GM19328 (cell line): Measurements from ENCODE around the gene SH3BP2.

Experiments
- ATAC-seq: cut with Tn5 transposase; IDR thresholded peaks from one replicate; pipeline ENCODE4 v1.9.1; 2021; ENCODE audit warnings: mild to moderate bottlenecking, moderate library complexity; ENCODE audit not compliant: unreplicated experiment

SH3BP2 gene

GRCh38 chr4:2849267-2850152 lies 56.6 kb downstream of the SH3BP2 start:
- ATAC-seq = no peak

DNA sequence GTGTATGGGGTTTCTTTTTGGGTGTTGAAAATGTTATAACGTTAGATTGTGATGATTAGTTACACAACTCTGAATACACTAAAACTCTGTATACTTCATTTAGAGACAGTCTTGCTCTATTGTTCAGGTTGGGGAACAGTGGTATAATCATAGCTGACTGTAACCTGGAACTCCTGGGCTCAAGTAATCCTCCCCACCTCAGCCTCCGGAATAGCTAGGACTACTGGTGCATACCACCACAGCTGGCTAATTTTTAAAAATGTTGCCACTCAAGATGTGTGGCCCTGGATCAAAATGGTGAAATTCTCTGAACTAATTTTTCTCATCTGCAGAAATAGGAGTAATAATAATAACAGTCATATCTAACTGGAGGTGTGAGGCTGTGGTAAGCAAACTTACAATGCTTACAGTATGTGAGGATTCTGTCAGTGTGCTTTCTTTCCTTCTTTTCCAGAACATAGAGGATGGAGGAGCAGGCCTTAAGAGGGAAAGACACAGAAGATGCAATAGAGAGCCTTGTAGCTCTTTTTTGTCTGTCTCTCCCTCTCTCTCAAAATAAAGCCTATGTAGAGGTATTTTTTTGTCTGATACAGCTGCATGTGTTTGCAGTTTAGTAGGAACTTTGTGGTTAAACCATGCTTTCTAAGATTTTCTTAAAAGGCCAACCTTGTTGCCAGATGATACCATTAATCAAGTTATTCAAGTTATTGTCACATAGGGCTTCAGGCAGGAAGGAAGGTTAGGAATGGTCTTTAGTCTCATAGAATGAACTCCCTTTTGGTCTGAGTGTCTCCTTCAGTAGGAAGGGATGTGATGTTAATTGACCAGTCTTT lies 58.3 kb downstream of the SH3BP2 start:
- ATAC-seq = no peak

- ATAC-seq = peak; percentile 67
Observed at GRCh38 chr4:2852481-2852921, 59.6 kb downstream of the SH3BP2 start.

DNA sequence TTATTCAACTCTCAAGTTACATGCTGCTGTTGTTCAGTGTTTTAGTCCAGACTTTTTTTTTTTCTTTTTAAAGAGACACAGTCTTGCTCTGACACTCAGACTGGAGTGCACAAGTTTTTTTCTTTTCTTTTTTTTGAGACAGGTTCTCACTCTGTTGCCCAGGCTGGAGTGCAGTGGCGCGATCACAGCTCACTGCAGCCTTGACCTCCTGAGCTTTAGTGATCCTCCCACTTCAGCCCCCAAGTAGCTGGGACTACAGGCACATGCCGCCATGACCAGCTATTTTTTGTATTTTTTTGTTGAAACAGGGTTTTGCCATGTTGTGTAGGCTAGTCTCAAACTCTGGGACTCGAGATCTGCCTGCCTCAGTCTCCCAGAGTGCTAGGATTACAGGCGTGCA lies 62.7 kb downstream of the SH3BP2 start:
- ATAC-seq = no peak

DNA sequence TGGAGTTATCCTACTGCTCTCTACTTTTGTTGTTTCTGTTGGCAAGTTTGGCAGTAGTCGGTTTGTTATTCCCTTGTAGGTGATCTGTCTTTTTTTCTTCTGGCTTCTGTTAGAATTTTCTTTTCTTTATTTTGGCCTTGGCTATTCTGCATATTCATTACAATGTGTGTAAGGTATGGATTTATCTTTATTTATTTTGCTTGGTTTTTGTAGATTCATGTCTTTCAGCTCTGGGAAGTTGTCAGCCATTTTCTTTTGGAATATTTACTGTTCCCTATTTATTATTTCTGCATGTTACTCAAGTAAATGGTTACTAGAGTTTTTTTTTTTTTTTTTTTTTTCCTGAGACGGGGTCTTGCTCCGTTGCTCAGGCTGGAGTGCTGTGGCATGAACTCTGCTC lies 63.4 kb downstream of the SH3BP2 start:
- ATAC-seq = no peak

- no peak for ATAC-seq
Observed at GRCh38 chr4:2857349-2857927, 64.6 kb downstream of the SH3BP2 start.

DNA sequence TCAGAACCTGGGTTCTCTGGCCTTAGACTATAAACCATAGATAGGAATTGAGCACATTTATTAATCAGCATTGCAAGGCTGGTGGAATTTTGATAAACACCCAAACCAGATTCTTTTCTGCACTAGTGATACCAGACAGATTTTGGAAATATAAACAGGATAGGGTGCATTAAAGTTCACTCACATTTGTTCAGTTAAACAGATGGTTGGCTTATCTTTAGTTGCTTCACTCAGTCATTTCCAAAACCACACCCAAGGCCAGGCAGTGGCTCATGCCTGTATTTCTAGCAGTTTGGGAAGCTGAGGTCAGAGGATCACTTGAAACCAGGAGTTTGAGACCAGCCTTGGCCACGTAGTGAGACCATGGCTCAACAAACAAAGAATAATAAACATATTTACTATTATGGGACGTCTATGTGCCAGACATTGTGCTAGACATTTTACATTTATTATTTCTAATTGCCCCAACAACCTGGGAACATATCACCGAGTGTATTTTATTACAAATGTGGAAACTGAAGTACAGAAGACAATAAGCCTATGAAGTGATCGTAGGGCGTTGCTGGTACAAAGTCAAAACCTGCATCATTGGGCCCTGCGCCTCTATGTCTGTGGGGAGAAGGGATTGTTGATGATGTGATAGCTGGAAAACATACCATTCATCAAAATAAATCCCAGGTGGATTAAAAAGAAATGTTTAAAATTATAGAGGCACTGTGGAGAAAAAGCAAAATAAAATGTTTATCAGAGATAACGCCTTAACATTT lies 65.7 kb downstream of the SH3BP2 start:
- no peak for ATAC-seq

DNA sequence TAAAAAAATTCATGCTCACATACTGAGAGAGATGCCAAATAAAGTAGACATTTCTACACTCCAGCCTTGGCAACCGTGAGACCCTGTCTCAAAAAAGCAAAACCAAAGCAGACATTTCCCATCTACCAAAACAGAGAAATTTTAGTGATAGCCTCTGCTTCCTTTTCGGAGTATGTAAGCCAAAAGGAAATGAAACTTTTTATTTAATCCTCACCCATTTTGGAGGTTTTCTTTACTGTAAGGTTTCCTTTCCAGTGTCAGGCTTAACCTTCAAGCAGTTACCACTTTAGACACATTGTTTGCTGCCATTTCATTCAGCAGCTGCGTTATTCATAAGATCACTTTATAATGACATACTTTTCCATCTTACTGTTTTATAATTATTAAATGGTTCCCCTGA lies 66.6 kb downstream of the SH3BP2 start:
- ATAC-seq = no peak

GRCh38 chr4:2860391-2861348 lies 67.8 kb downstream of the SH3BP2 start:
- ATAC-seq = no peak

DNA sequence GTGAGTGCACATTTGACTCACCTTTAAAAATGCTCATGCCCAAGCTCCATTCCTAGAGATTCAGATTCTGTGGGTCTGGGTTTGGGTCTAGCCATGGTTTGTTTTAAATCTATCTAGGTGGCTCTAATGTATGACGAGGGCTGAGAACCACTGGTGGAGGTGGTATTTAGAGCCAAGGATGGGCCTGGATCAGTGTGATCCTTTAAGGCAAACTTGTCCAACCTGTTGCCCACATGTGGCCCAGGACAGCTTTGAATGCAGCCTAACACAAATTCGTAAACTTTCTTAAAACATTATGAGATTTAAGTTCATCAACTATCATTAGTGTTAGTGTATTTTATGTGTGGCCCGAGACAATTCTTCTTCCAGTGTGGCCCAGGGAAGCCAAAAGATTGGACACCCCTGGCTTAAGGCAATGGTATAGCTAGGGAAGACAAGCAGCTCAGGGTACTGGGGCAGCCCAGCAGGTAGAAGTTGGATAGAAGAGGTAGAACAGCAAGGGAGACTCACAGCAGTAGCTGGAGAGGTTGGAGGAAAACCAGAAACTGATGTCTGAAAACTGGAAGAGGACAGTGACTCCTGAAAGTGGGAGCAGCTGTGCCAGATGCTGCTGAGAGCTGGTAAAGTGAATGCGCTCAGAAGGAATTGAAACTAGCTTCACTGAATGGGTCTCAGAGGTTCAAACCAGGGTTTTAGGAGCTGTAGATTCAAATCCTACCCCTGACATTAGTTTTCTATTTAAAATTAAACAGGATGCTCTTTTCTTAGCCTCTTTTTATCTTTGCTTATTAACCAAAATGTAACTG lies 68.9 kb downstream of the SH3BP2 start:
- no peak for ATAC-seq

GRCh38 chr4:2862528-2862927 lies 69.6 kb downstream of the SH3BP2 start:
- no peak for ATAC-seq

DNA sequence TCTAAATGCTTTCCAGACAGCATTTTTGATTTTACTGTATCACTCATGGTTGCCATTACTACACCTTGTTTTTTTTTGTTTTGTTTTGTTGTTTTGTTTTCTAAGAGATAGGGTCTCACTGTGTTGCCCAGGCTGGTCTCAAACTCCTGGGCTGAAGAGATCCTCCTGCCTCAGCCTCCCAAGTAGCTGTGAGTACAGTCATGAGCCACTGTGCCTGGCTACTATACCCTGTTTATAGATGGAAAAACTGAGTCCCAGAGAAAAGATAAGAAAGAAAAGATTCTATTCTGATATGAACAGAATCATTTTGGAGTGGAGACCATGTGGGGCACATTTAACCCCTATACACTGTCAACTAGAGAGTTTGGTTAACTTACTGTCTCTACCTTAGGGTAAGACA lies 70.8 kb downstream of the SH3BP2 start:
- ATAC-seq = no peak

DNA sequence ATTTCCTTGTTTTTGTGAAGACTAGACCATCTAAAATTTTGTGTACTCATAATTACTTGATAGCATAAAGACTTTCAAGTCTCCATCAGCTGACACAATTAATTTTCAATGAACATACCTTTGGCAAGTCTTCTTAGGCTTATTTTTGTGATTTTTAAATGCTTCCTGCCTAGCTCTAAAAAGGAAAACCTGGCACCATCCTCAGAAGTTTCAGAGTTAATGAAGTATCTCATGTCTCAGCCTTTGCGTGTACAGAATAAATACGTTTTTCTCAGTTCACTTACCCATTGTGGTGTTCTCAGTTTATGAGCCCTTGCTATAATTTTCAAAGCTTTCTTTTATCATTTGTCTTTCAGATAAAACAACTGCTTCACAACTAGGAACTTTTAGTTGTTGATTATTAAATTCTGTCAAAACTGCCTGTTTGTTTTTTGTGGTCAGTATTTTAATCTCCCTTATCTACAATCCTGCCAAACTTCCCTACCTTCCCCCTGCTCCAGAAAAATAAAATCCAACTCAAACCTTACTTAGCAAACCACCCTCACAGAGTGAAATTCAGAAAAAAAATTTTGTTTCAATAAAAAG lies 72.4 kb downstream of the SH3BP2 start:
- ATAC-seq = no peak

DNA sequence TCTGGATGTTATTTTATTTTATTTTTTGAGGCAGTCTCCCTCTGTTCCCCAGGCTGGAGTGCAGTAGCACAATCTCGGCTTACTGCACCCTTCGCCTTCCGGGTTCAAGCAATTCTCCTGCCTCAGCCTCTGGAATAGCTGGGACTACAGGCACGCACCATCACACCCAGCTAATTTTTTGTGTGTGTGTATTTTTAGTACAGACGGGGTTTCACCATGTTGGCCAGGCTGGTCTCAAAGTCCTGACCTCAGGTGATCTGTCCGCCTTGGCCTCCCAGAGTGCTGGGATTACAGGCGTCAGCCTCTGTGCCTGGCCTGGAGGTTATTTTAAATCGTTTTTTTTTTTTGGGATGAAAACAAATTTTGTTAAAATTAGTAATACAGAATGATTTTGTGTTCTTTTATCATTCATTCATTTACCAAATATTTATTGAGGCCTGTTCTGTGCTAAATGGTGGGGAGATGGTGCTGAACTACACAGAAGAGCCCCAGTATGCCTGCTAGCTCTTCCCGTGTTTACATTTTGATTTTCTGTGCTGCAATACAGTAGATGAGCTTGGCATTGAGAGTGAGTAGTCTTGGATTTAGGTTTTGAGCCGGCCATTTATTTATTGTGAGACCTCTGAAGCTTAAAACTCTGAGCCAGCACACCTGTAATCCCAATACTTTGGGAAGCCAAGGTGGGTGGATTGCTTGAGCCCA lies 73.4 kb downstream of the SH3BP2 start:
- no peak for ATAC-seq

GRCh38 chr4:2866891-2867290 lies 74.0 kb downstream of the SH3BP2 start:
- no peak for ATAC-seq

- no peak for ATAC-seq
Observed at GRCh38 chr4:2867758-2868491, 75.0 kb downstream of the SH3BP2 start.

DNA sequence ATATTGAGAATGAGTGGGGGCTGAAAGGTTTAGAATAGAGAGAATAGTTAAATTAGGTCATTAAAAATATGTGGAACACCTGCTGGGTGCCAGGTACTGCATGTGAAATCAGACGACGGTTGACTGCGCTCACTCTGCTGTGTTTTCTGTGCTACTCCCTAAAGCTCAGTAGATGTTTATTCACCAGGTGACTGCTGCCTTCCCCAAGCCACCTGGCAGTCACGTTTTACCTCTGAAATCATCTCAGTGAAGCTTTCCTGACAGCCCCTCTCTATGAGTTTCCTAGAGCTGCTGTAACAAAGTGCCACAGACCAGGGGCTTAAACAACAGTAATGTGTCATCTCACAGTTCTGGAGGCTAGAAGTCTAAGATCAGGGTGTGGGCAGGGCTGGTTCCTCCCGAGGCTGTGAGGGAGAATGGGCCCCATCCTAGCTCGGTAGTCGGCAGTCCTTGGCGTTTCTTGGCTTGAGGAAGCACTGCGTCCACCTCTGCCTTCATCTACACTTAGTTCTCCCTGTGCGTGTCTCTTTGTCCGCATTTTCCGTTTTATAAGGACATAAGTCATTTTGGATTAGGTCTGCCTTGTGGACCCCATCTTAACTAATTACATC lies 76.1 kb downstream of the SH3BP2 start:
- ATAC-seq = no peak
